ENCODE data around the gene OVCA2. TPM values are rescaled to one million over a fixed set of nuclear protein-coding genes. Genes with fewer than 3 reads are reported as not detected.

OVCA2 gene
- total and polyA plus RNA-seq, 10 donors: 20.9 to 68.8 (median 35.6) TPM

Small RNA genes within 50 kb of the gene (microRNA-seq; reads per million reads assigned to microRNA genes)
- gene MIR132 (1,368 to 1,659 (median 1,417) reads per million in 3 donors), gene MIR212 (44.6 to 50.5 (median 48.1) reads per million in 3 donors)

Small RNA genes within 50 kb of the gene (small RNA-seq; reads per million reads assigned to genes)
- gene AC090617.9: 0 reads per million in 4 donors
- 5.1 to 8.9 (median 7.4) reads per million in 4 donors for gene MIR132
- 0.60 to 2.1 (median 1.4) reads per million in 4 donors for gene MIR212
- gene OVCA2: 0 reads per million in 4 donors

Other genes starting within 250 kb of the OVCA2 start
- gene SMYD4, start 212.1 kb upstream of the OVCA2 start, total RNA-seq: 10 to 100 TPM; 17.2 to 28.1 (median 23.8) TPM
- gene SMYD4, start 212.1 kb upstream of the OVCA2 start, polyA plus RNA-seq: 1 to 10 TPM; 3.8 to 6.1 (median 4.7) TPM
- gene RPA1, start 212.0 kb upstream of the OVCA2 start, total RNA-seq: 100 to 1,000 TPM in 1 of 7 donors, 10 to 100 TPM in 6; 25.2 to 101 (median 76.1) TPM
- 10 to 100 TPM; 20.7 to 29.5 (median 24.2) TPM for gene RPA1, start 212.0 kb upstream of the OVCA2 start, polyA plus RNA-seq
- gene RTN4RL1, start 16.7 kb upstream of the OVCA2 start, total RNA-seq: 1 to 10 TPM in 5 of 7 donors, under 1 TPM in 2; 0.67 to 4.5 (median 2.1) TPM
- gene RTN4RL1, start 16.7 kb upstream of the OVCA2 start, polyA plus RNA-seq: under 1 TPM; 0.09 to 0.67 (median 0.26) TPM
- gene DPH1, start 11.9 kb upstream of the OVCA2 start, total RNA-seq: 10 to 100 TPM; 38.3 to 58.5 (median 43.5) TPM
- gene DPH1, start 11.9 kb upstream of the OVCA2 start, polyA plus RNA-seq: 10 to 100 TPM; 20.6 to 37.9 (median 20.9) TPM
- 10 to 100 TPM in 6 of 7 donors, 1 to 10 TPM in 1; 7.0 to 59.6 (median 23.3) TPM for gene HIC1, start 13.1 kb downstream of the OVCA2 start, total RNA-seq
- 1 to 10 TPM; 1.3 to 4.7 (median 2.6) TPM for gene HIC1, start 13.1 kb downstream of the OVCA2 start, polyA plus RNA-seq

All from spleen (tissue), 11 donors.